Fibroblast of skin of right biceps (primary cell): ENCODE measurements around the gene OR4L1.
"Not testable (repeated sequence)": the region's sequence is repeated elsewhere in the genome, so short reads cannot be mapped to it uniquely, and the experiment has no call there.

Source experiments
- DNase-seq: peaks from one replicate; pipeline ENCODE4 v3.0.0-alpha.2; 2013

OR4L1 gene

GRCh38 chr14:20059745-20060144 lies at the start of gene OR4L1:
Gene OR4L1, plus strand, starts transcription at chr14:20060045. Its CDS starts 0 bp downstream, at chr14:20060045.
- no peak for DNase-seq

- no peak for DNase-seq
These were observed 40.5 kb upstream of the OR4L1 start, which contains the start of gene OR4K14 for GRCh38 chr14:20019257-20019865. Gene OR4K14, minus strand, starts transcription at chr14:20019307. Its CDS starts 4,114 bp downstream, at chr14:20015193.

- DNase-seq = no peak
These were observed 28.8 kb upstream of the OR4L1 start for GRCh38 chr14:20031058-20031457.

GRCh38 chr14:20035449-20035848 lies 24.4 kb upstream of the OR4L1 start:
- DNase-seq = no peak

GRCh38 chr14:20035938-20036337 lies 23.9 kb upstream of the OR4L1 start, which contains the start of gene OR4K13:
Gene OR4K13, minus strand, starts transcription at chr14:20036038. Its CDS starts 1,280 bp downstream, at chr14:20034758.
- DNase-seq = no peak

GRCh38 chr14:20044243-20044642 lies 15.6 kb upstream of the OR4L1 start:
- no peak for DNase-seq

GRCh38 chr14:20048202-20048601 lies 11.6 kb upstream of the OR4L1 start:
- DNase-seq = no peak

GRCh38 chr14:20092050-20092449 lies 32.2 kb downstream of the OR4L1 start:
- no peak for DNase-seq

GRCh38 chr14:20093442-20093841 lies 33.6 kb downstream of the OR4L1 start:
- no peak for DNase-seq

- DNase-seq = not testable (repeated sequence)
These were observed 39.3 kb downstream of the OR4L1 start for GRCh38 chr14:20098926-20099770.

GRCh38 chr14:20110438-20110837 lies 50.6 kb downstream of the OR4L1 start, which contains the start of gene OR4K17:
Gene OR4K17, plus strand, starts transcription at chr14:20110739. Its CDS starts 6,761 bp downstream, at chr14:20117500.
- no peak for DNase-seq
